ENCODE data around the gene RGS3. TPM values are rescaled to one million over a fixed set of nuclear protein-coding genes. Genes with fewer than 3 reads are reported as not detected.

RGS3 gene
- total and polyA plus RNA-seq, 10 donors: 17.5 to 122 (median 82.5) TPM

DNA sequence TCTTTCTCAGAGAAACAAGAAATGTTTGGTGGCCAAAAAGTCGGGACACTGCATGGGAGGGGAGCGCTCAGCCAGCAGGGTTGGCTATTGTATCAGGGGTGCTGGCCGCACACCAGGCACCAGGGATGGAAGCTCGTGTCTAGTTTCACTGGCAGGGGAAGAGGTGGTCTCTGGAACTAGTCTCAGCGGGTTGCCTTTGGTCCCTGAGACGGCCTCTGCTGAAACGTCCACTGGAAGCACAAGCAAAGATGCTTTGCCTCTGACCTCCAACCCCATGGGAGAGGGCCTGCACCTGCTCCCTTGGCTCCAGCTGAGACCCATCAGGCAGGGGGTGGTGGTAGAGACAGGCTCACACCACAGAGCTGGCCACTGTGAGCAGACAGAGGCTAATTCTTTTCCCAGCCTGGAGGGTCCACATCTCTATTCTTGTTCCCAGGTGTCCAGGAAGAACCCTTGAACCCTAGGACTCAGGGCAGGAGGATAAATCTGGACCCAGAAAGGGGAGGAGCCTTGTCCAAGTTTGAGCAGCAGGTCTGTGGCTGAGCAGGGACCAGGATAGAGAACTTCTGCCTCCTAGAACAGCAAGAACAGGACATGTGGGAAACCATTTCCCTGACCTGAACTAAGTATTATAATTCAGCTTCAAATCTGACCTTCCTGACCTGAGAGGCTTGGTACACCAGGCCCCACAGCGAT lies 102.6 kb downstream of the RGS3 start:
- 63 to 91% (median 83%) methylated on average over 3 to 8 of the region's 8 CpGs for whole genome bisulfite sequencing, 5 donors
- peak overlapping the region in 6 of 8 donors; percentile 51 to 89 (median 83) for H3K27ac ChIP-seq
- H3K27me3 ChIP-seq (replicated peaks in 1 of 7): no peaks in the 10 kb centered on the region
- no peaks in the 10 kb centered on the region for H3K9me3 ChIP-seq
- peak overlapping the region in 5 of 8 donors; percentile 6 to 58 (median 40) for H3K4me3 ChIP-seq
- H3K4me1 ChIP-seq: peaks cover 0 to 95% (median 46%) of the 10 kb centered on the region in 6 donors
- intact Hi-C loops (cut with DNase I; ENCODE audit: low total_unique reads): no loop called here
- H3K36me3 ChIP-seq: peaks cover 0 to 21% (median 0%) of the 10 kb centered on the region in 6 donors
- DNase-seq: peak; percentile 59
- TF ChIP-seq CTCF (IDR thresholded peaks at IDR 0.05 in 8 of 11, conservative IDR thresholded peaks at IDR 0.05 in 3 of 11) (no peak), POLR2AphosphoS5 (IDR thresholded peaks at IDR 0.05) (no peak), POLR2A (IDR thresholded peaks at IDR 0.05) (no peak)

DNA sequence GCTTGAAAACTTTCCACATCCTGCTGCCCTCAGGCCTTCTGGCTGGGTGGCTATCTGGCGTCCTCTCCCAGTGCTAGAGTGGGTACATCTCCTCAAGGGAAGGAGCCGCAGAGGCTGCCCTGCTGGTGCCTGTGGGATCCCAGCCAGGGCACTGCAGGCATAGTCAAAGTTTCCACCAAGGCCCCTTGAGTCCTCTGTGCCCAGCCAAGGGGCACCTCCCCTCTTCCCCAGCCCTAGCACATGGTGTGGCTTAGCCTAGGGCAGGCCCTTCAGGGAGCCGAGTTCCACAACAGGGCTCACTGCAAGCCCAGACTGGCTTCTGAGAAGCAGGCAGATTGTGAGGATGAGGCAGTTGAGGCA lies 103.2 kb downstream of the RGS3 start:
- H3K36me3 ChIP-seq: peaks cover 0 to 20% (median 0%) of the 10 kb centered on the region in 6 donors
- intact Hi-C loops (cut with DNase I; ENCODE audit: low total_unique reads): no loop called here
- peak; percentile 62 for DNase-seq
- H3K9me3 ChIP-seq: no peaks in the 10 kb centered on the region
- WGBS, 5 donors: 80 to 92% (median 88%) methylated on average over 3 of the region's 3 CpGs; no CpG with 5 or more reads in 1 of the 5 donors
- H3K4me3 ChIP-seq: peak overlapping the region in 4 of 8 donors; percentile 36 to 58 (median 40)
- peak overlapping the region in 6 of 8 donors; percentile 51 to 89 (median 83) for H3K27ac ChIP-seq
- H3K4me1 ChIP-seq: peaks cover 0 to 95% (median 43%) of the 10 kb centered on the region in 6 donors
- TF ChIP-seq CTCF (IDR thresholded peaks at IDR 0.05 in 8 of 11, conservative IDR thresholded peaks at IDR 0.05 in 3 of 11): no peak
- no peak for TF ChIP-seq POLR2A (IDR thresholded peaks at IDR 0.05)
- peak in 1 of 3 donors; percentile 23 for TF ChIP-seq POLR2AphosphoS5 (IDR thresholded peaks at IDR 0.05)
- H3K27me3 ChIP-seq (replicated peaks in 1 of 7): no peaks in the 10 kb centered on the region

GRCh38 chr9:113567361-113568080 lies 104.0 kb downstream of the RGS3 start:
- intact Hi-C loops (cut with DNase I; ENCODE audit: low total_unique reads): no loop called here
- Histone ChIP-seq H3K9me3 (no peaks in the 10 kb centered on the region), H3K27ac (peak overlapping the region in 2 of 8 donors; percentile 7 to 89), H3K27me3 (replicated peaks in 1 of 7) (no peaks in the 10 kb centered on the region), H3K4me3 (no peak overlapping the region), H3K36me3 (peaks cover 0 to 16% (median 0%) of the 10 kb centered on the region in 6 donors), H3K4me1 (peaks cover 4 to 98% (median 41%) of the 10 kb centered on the region in 6 donors)
- WGBS, 5 donors: 95 to 100% (median 97%) methylated on average over 6 to 8 of the region's 8 CpGs
- DNase-seq: peak; percentile 42
- no peak for TF ChIP-seq CTCF (IDR thresholded peaks at IDR 0.05 in 8 of 11, conservative IDR thresholded peaks at IDR 0.05 in 3 of 11)
- no peak for TF ChIP-seq POLR2AphosphoS5 (IDR thresholded peaks at IDR 0.05)
- TF ChIP-seq POLR2A (IDR thresholded peaks at IDR 0.05): no peak

- no peaks in the 10 kb centered on the region for H3K27me3 ChIP-seq (replicated peaks in 1 of 7)
- 92 to 98% (median 96%) methylated on average over 5 of the region's 5 CpGs for WGBS, 5 donors
- peak overlapping the region in 2 of 8 donors; percentile 7 to 89 for H3K27ac ChIP-seq
- intact Hi-C loops (cut with DNase I; ENCODE audit: low total_unique reads): no loop called here
- DNase-seq: peak; percentile 41
- H3K4me3 ChIP-seq: no peak overlapping the region
- H3K36me3 ChIP-seq: peaks cover 0 to 16% (median 0%) of the 10 kb centered on the region in 6 donors
- no peak for TF ChIP-seq POLR2A (IDR thresholded peaks at IDR 0.05)
- no peak for TF ChIP-seq POLR2AphosphoS5 (IDR thresholded peaks at IDR 0.05)
- TF ChIP-seq CTCF (IDR thresholded peaks at IDR 0.05 in 8 of 11, conservative IDR thresholded peaks at IDR 0.05 in 3 of 11): no peak
- peaks cover 7 to 98% (median 42%) of the 10 kb centered on the region in 6 donors for H3K4me1 ChIP-seq
- no peaks in the 10 kb centered on the region for H3K9me3 ChIP-seq
These were observed 104.5 kb downstream of the RGS3 start for GRCh38 chr9:113568081-113568435.
